Astrocyte (in vitro differentiated cells and primary cell): ENCODE results near the gene SPHK2. TPM values are rescaled to one million over a fixed set of nuclear protein-coding genes. Genes with fewer than 3 reads are reported as not detected.

Experiments used
- DNase-seq: peaks from one replicate; pipeline ENCODE4 v3.0.0-alpha.2; 2010; ENCODE audit warnings: low read depth
- FAIRE-seq: peaks from 2 replicates; lab custom pipeline; 2011; peaks lifted over from hg19 to GRCh38; lab: Jason Lieb, UNC
- H2AFZ ChIP-seq: 2 replicates; pipeline ENCODE4 v1.6.0; 2012; ENCODE audit warnings: low read depth, low read length, inconsistent platforms
- H3K27ac ChIP-seq: 2 replicates; pipeline ENCODE4 v1.5.1; 2011; ENCODE audit warnings: low read depth, low read length, inconsistent platforms
- H3K27me3 ChIP-seq: 2 replicates; pipeline ENCODE4 v1.6.0; 2011; ENCODE audit warnings: low read length, inconsistent platforms; ENCODE audit not compliant: insufficient read depth
- H3K36me3 ChIP-seq: 2 replicates; pipeline ENCODE4 v1.5.1; 2011; ENCODE audit warnings: low read length, inconsistent platforms; ENCODE audit not compliant: insufficient read depth
- H3K4me1 ChIP-seq: 2 replicates; pipeline ENCODE4 v1.5.1; 2011; ENCODE audit warnings: low read length, inconsistent platforms; ENCODE audit not compliant: insufficient read depth
- H3K4me2 ChIP-seq: 2 replicates; pipeline ENCODE4 v1.6.0; 2012; ENCODE audit warnings: low read length, inconsistent platforms
- H3K4me3 ChIP-seq: 2 replicates; pipeline ENCODE4 v1.5.1; 2011; ENCODE audit warnings: low read depth, mild to moderate bottlenecking, low read length, inconsistent platforms; ENCODE audit not compliant: insufficient read depth
- H3K79me2 ChIP-seq: 2 replicates; pipeline ENCODE4 v1.6.0; 2012; ENCODE audit warnings: mild to moderate bottlenecking, low read length, inconsistent platforms; ENCODE audit not compliant: insufficient read depth
- H3K9ac ChIP-seq: 2 replicates; pipeline ENCODE4 v1.6.0; 2012; ENCODE audit warnings: mild to moderate bottlenecking, low read length, inconsistent platforms
- H3K9me3 ChIP-seq: 2 replicates; pipeline ENCODE4 v1.5.1; 2012; ENCODE audit warnings: low read depth, mild to moderate bottlenecking, low read length, inconsistent platforms; ENCODE audit not compliant: insufficient read depth
- H4K20me1 ChIP-seq: 2 replicates; pipeline ENCODE4 v1.6.0; 2012; ENCODE audit warnings: low read length, inconsistent platforms; ENCODE audit not compliant: insufficient read depth
- H3K27ac Mint-ChIP-seq: one replicate; pipeline ENCODE4 v1.8.0; 2021; ENCODE audit warnings: mild to moderate bottlenecking, mixed read lengths; ENCODE audit not compliant: unreplicated experiment
- H3K27me3 Mint-ChIP-seq: one replicate; pipeline ENCODE4 v1.8.0; 2021; ENCODE audit warnings: low read depth, mixed read lengths; ENCODE audit not compliant: unreplicated experiment
- H3K36me3 Mint-ChIP-seq: one replicate; pipeline ENCODE4 v1.8.0; 2021; ENCODE audit warnings: low read depth, mixed read lengths; ENCODE audit not compliant: unreplicated experiment
- H3K4me1 Mint-ChIP-seq: one replicate; pipeline ENCODE4 v1.8.0; 2021; ENCODE audit warnings: low read depth, mixed read lengths; ENCODE audit not compliant: unreplicated experiment
- H3K4me3 Mint-ChIP-seq: one replicate; pipeline ENCODE4 v1.8.0; 2021; ENCODE audit warnings: mild to moderate bottlenecking, moderate library complexity, mixed read lengths; ENCODE audit not compliant: unreplicated experiment
- H3K9me3 Mint-ChIP-seq: one replicate; pipeline ENCODE4 v1.8.0; 2021; ENCODE audit warnings: mild to moderate bottlenecking, mixed read lengths; ENCODE audit not compliant: unreplicated experiment
- CTCF ChIP-seq: IDR thresholded peaks from 2 replicates; pipeline ENCODE4 v1.5.1; 2011; ENCODE audit warnings: low read depth, mild to moderate bottlenecking, inconsistent platforms, low read length, moderate library complexity; ENCODE audit not compliant: insufficient read depth
- EZH2 ChIP-seq: IDR thresholded peaks from 2 replicates; pipeline ENCODE4 v1.6.1; 2012; ENCODE audit warnings: mild to moderate bottlenecking, low read length, inconsistent platforms; ENCODE audit not compliant: insufficient read depth
- total RNA-seq: library from RNA; stranded (reverse); gene quantifications from 2 replicates; pipeline ENCODE4 v1.2.1, GENCODE V29; 2021

The SPHK2 gene
- total RNA-seq, 1 donor from 2014 or later, result 29.4 TPM

GRCh38 chr19:48571378-48572162, 47.7 kb upstream of the SPHK2 start:
- no peak overlapping the region for H2AFZ ChIP-seq
- no peaks in the 10 kb centered on the region for H3K9me3 ChIP-seq
- FAIRE-seq, result no peak
- TF ChIP-seq CTCF (no peak), EZH2 (no peak)
- Mint-ChIP-seq H3K36me3 (no peaks in the 10 kb centered on the region), H3K27me3 (peaks cover 3% of the 10 kb centered on the region), H3K4me3 (no peak overlapping the region), H3K27ac (no peak overlapping the region), H3K4me1 (peaks cover 8% of the 10 kb centered on the region), H3K9me3 (no peaks in the 10 kb centered on the region)
- H4K20me1 ChIP-seq, result no peaks in the 10 kb centered on the region
- no peak overlapping the region for H3K9ac ChIP-seq
- H3K4me1 ChIP-seq, result peaks cover 12% of the 10 kb centered on the region
- no peaks in the 10 kb centered on the region for H3K79me2 ChIP-seq
- DNase-seq, result no peak
- H3K36me3 ChIP-seq, result no peaks in the 10 kb centered on the region
- no peaks in the 10 kb centered on the region for H3K27me3 ChIP-seq
- H3K4me3 ChIP-seq, result no peak overlapping the region
- no peak overlapping the region for H3K4me2 ChIP-seq
- H3K27ac ChIP-seq, result no peak overlapping the region

DNA sequence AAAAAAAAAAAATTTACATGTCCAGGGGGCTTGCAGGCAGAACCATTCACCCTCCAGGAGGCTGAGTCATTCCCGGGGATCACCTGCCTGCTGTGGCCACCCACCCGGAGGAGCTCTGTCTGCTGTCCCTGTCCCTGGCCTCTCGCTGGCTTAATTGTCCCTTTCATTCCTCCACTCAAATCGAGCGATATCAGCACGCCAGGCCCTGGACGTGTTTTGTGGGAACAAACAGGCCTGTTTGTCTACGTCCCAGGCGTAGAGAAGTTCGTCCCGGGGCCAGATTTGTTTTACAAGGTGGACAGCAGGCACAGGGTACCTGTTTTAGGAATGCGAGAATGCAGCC, 46.2 kb upstream of the SPHK2 start:
- H4K20me1 ChIP-seq, result no peaks in the 10 kb centered on the region

More for the DNA sequence above, 46.2 kb upstream of the SPHK2 start:
- Mint-ChIP-seq H3K27me3 (peaks cover 3% of the 10 kb centered on the region), H3K36me3 (no peaks in the 10 kb centered on the region), H3K4me3 (no peak overlapping the region), H3K4me1 (peaks cover 8% of the 10 kb centered on the region), H3K27ac (no peak overlapping the region), H3K9me3 (no peaks in the 10 kb centered on the region)
- no peak overlapping the region for H2AFZ ChIP-seq
- TF ChIP-seq CTCF (no peak), EZH2 (no peak)
- H3K9me3 ChIP-seq, result no peaks in the 10 kb centered on the region
- no peak overlapping the region for H3K4me3 ChIP-seq
- H3K4me2 ChIP-seq, result no peak overlapping the region
- H3K27ac ChIP-seq, result no peak overlapping the region
- no peaks in the 10 kb centered on the region for H3K27me3 ChIP-seq
- H3K79me2 ChIP-seq, result no peaks in the 10 kb centered on the region
- no peak for FAIRE-seq
- DNase-seq, result no peak
- no peaks in the 10 kb centered on the region for H3K36me3 ChIP-seq
- peaks cover 7% of the 10 kb centered on the region for H3K4me1 ChIP-seq
- H3K9ac ChIP-seq, result no peak overlapping the region
